ENCODE measurements around the gene ATP6V0A1.

GRCh38 chr17:42484304-42484703, 25.6 kb downstream of the ATP6V0A1 start:
- TF ChIP-seq CTCF (IDR thresholded peaks at IDR 0.05) (no peak), EZH2 (IDR thresholded peaks at IDR 0.05) (no peak), EZH2phosphoT487 (IDR thresholded peaks at IDR 0.05) (no peak)

Measured in neural progenitor cell (in vitro differentiated cells).